SK-N-SH (cell line): Measurements from ENCODE around the gene AGT. TPM values are rescaled to one million over a fixed set of nuclear protein-coding genes. Genes with fewer than 3 reads are reported as not detected.

Experiments
- CTCF ChIA-PET: fragments of 300-600, 350-600 bp; formaldehyde crosslinking; extraction: SDS; loops from one replicate; lab custom pipeline; 2021; lab: Yijun Ruan, JAX
- POLR2A ChIA-PET: fragments of 350-600 bp; sonication (Branson Sonifier 250); formaldehyde crosslinking; extraction: SDS; loops from one replicate; lab custom pipeline; 2020; ENCODE audit warnings: antibody characterized with exemption, inconsistent platforms; lab: Yijun Ruan, JAX
- DNase-seq: peaks from one replicate; pipeline ENCODE4 v3.0.0; 2012
- H2AFZ ChIP-seq: fragments of 200-600 bp; sonication (generic); 2 replicates; pipeline ENCODE4 v1.8.1; 2016; ENCODE audit warnings: antibody characterized with exemption, mild to moderate bottlenecking, low read depth
- H3F3A ChIP-seq: fragments of 200-600 bp; sonication (generic); replicated peaks from 2 replicates; pipeline ENCODE3; 2016; ENCODE audit warnings: antibody characterized with exemption, mild to moderate bottlenecking; ENCODE audit not compliant: insufficient read depth
- H3K27ac ChIP-seq, 2 experiments: fragments of 200-500 bp in 1 of 2; fragments of 200-600 bp in 1 of 2; sonication (Bioruptor generic) in 1 of 2; sonication (generic), shearing (Covaris generic) in 1 of 2; 2 replicates each; pipeline versions ENCODE4 v1.5.1 to v1.6.1; 2014 to 2016; ENCODE audit warnings: low read depth in 2 of 2, inconsistent platforms in 1 of 2, low read length in 1 of 2, mild to moderate bottlenecking in 1 of 2, mixed read lengths in 1 of 2
- H3K27me3 ChIP-seq: fragments of 200-600 bp; sonication (generic), shearing (Covaris generic); 2 replicates; pipeline ENCODE4 v1.6.1; 2016; ENCODE audit warnings: mixed run types; ENCODE audit not compliant: insufficient read depth
- H3K36me3 ChIP-seq, 2 experiments: fragments of 200-500 bp in 1 of 2; fragments of 200-600 bp in 1 of 2; sonication (Bioruptor generic) in 1 of 2; sonication (generic) in 1 of 2; replicated peaks in 1 of 2; 2 replicates each; pipeline versions ENCODE3 to v1.5.1; 2014 to 2016; ENCODE audit warnings: low read length in 1 of 2, mild to moderate bottlenecking in 1 of 2; ENCODE audit not compliant: insufficient read depth in 2 of 2, control insufficient read depth in 1 of 2
- H3K4me1 ChIP-seq, 2 experiments: fragments of 200-500 bp in 1 of 2; fragments of 200-600 bp in 1 of 2; sonication (Bioruptor generic) in 1 of 2; sonication (generic), shearing (Covaris generic) in 1 of 2; 2 replicates each; pipeline versions ENCODE4 v1.5.1 to v1.6.1; 2014 to 2016; ENCODE audit warnings: low read depth in 1 of 2, low read length in 1 of 2, mixed run types in 1 of 2; ENCODE audit not compliant: insufficient read depth in 2 of 2, control insufficient read depth in 1 of 2
- H3K4me2 ChIP-seq: fragments of 200-600 bp; sonication (generic), shearing (Covaris generic); 2 replicates; pipeline ENCODE4 v1.6.1; 2017; ENCODE audit warnings: mixed run types
- H3K4me3 ChIP-seq, 2 experiments: fragments of 200-500 bp in 1 of 2; fragments of 200-600 bp in 1 of 2; sonication (Bioruptor generic) in 1 of 2; sonication (generic), shearing (Covaris generic) in 1 of 2; 2 replicates each; pipeline versions ENCODE4 v1.5.1 to v1.8.1; 2014 to 2016; ENCODE audit warnings: low read depth in 2 of 2, inconsistent platforms in 1 of 2, low read length in 1 of 2, mild to moderate bottlenecking in 1 of 2, mixed read lengths in 1 of 2, moderate library complexity in 1 of 2
- H3K79me2 ChIP-seq: fragments of 200-600 bp; sonication (generic); 2 replicates; pipeline ENCODE4 v1.8.1; 2017; ENCODE audit warnings: mild to moderate bottlenecking; ENCODE audit not compliant: insufficient read depth
- H3K9ac ChIP-seq: fragments of 200-600 bp; sonication (generic); 2 replicates; pipeline ENCODE4 v1.6.1; 2017; ENCODE audit warnings: mixed run types
- H3K9me2 ChIP-seq: fragments of 200-600 bp; sonication (generic); 2 replicates; pipeline ENCODE4 v1.6.1; 2017; ENCODE audit warnings: mixed run types
- H3K9me3 ChIP-seq: fragments of 200-600 bp; sonication (generic); 2 replicates; pipeline ENCODE4 v1.6.1; 2017; ENCODE audit warnings: mixed run types, mild to moderate bottlenecking, moderate library complexity
- H4K20me1 ChIP-seq: fragments of 200-600 bp; sonication (generic); 2 replicates; pipeline ENCODE4 v1.6.1; 2017; ENCODE audit warnings: mild to moderate bottlenecking, mixed run types; ENCODE audit not compliant: insufficient read depth
- EZH2phosphoT487 ChIP-seq: fragments of 200-600 bp; sonication (generic); IDR thresholded peaks from 2 replicates; pipeline ENCODE4 v1.6.1; 2017; ENCODE audit warnings: low read depth, mixed run types, mild to moderate bottlenecking, antibody characterized with exemption, moderate library complexity, borderline replicate concordance
- FOSL2 ChIP-seq: IDR thresholded peaks from 2 replicates; pipeline ENCODE4 v1.4.0; 2012; ENCODE audit warnings: low read depth, mild to moderate bottlenecking, moderate library complexity, borderline replicate concordance
- FOXJ3 ChIP-seq: sonication (generic); formaldehyde crosslinking; IDR thresholded peaks from 2 replicates; pipeline ENCODE4 v1.5.1; 2020; ENCODE audit warnings: mild to moderate bottlenecking, missing genetic modification reagents
- FOXM1 ChIP-seq: IDR thresholded peaks from 2 replicates; pipeline ENCODE4 v1.4.0; 2012; ENCODE audit warnings: low read depth, mild to moderate bottlenecking
- GABPA ChIP-seq: IDR thresholded peaks from 2 replicates; pipeline ENCODE4 v1.4.0; 2012; ENCODE audit warnings: low read depth, mild to moderate bottlenecking
- GATA2 ChIP-seq: sonication (generic); formaldehyde crosslinking; IDR thresholded peaks from 2 replicates; pipeline ENCODE4 v1.5.0; 2020; ENCODE audit warnings: mild to moderate bottlenecking, missing genetic modification reagents
- MAX ChIP-seq: IDR thresholded peaks from 2 replicates; pipeline ENCODE4 v1.4.0; 2012; ENCODE audit warnings: low read depth
- MEF2A ChIP-seq: IDR thresholded peaks from 2 replicates; pipeline ENCODE4 v1.4.0; 2012; ENCODE audit warnings: low read depth, borderline replicate concordance
- MXI1 ChIP-seq: IDR thresholded peaks from 2 replicates; pipeline ENCODE4 v1.6.1; 2012; ENCODE audit warnings: mild to moderate bottlenecking, low read depth, low read length, improper control_type of control experiment
- NRF1 ChIP-seq: IDR thresholded peaks from 2 replicates; pipeline ENCODE4 v1.6.1; 2012; ENCODE audit warnings: low read depth, mild to moderate bottlenecking, low read length
- RCOR1 ChIP-seq: fragments of 150-350 bp; IDR thresholded peaks from 2 replicates; pipeline ENCODE4 v1.6.1; 2017; ENCODE audit warnings: antibody characterized with exemption, low read length
- REST ChIP-seq: IDR thresholded peaks from 2 replicates; pipeline ENCODE4 v1.6.1; 2012; ENCODE audit warnings: mild to moderate bottlenecking, low read depth, low read length, moderate library complexity
- RFX5 ChIP-seq: IDR thresholded peaks from 2 replicates; pipeline ENCODE4 v1.6.1; 2012; ENCODE audit warnings: mild to moderate bottlenecking, improper control_type of control experiment, low read length
- RXRA ChIP-seq: IDR thresholded peaks from 2 replicates; pipeline ENCODE4 v1.4.0; 2012; ENCODE audit warnings: low read depth, mild to moderate bottlenecking, borderline replicate concordance
- SIN3A ChIP-seq: IDR thresholded peaks from 2 replicates; pipeline ENCODE4 v1.6.1; 2012; ENCODE audit warnings: low read depth, mild to moderate bottlenecking, low read length, moderate library complexity, borderline replicate concordance
- TCF12 ChIP-seq: IDR thresholded peaks from 2 replicates; pipeline ENCODE4 v1.4.0; 2012
- TEAD4 ChIP-seq: IDR thresholded peaks from 2 replicates; pipeline ENCODE4 v1.4.0; 2012; ENCODE audit warnings: mild to moderate bottlenecking, borderline replicate concordance; ENCODE audit not compliant: insufficient read depth
- USF1 ChIP-seq: IDR thresholded peaks from 2 replicates; pipeline ENCODE4 v1.4.0; 2012; ENCODE audit warnings: low read depth, borderline replicate concordance
- YY1 ChIP-seq: IDR thresholded peaks from 2 replicates; pipeline ENCODE4 v1.4.0; 2012; ENCODE audit warnings: low read depth, mild to moderate bottlenecking
- ZBTB33 ChIP-seq: IDR thresholded peaks from 2 replicates; pipeline ENCODE4 v1.4.0; 2012; ENCODE audit warnings: low read depth, borderline replicate concordance
- WGBS: methylation state at CpG from one replicate; pipeline ENCODE4 v1.1.6; 2017; ENCODE audit warnings: low lambda C conversion rate; 5-methylcytosine and 5-hydroxymethylcytosine counted together
- polyA plus RNA-seq, 3 experiments: library from polyadenylated mRNA; depleted of rRNA; stranded (reverse); fragments of >200 nt; gene quantifications; 2 replicates each; pipeline ENCODE4 v1.2.3, GENCODE V29; 2012

The AGT gene
- polyA plus RNA-seq, 1 of the 3 experiments (the other 2 are of a cell fraction), result 0.39 TPM

GRCh38 chr1:230715510-230715909, 1.6 kb upstream of the AGT start:
- Histone ChIP-seq H4K20me1 (no peaks in the 10 kb centered on the region), H3F3A (no peaks in the 10 kb centered on the region), H3K36me3 (no peaks in the 10 kb centered on the region), H3K4me3 (no peak overlapping the region), H3K4me1 (peaks cover 0 to 10% of the 10 kb centered on the region in 2 experiments; a peak in 1 of 4 replicates), H3K9me2 (no peaks in the 10 kb centered on the region), H2AFZ (no peak overlapping the region), H3K27ac (no peak overlapping the region), H3K79me2 (no peaks in the 10 kb centered on the region), H3K9me3 (no peaks in the 10 kb centered on the region), H3K27me3 (no peaks in the 10 kb centered on the region), H3K9ac (no peak overlapping the region), H3K4me2 (no peak overlapping the region)
- no peak for TF ChIP-seq RXRA
- no peak for TF ChIP-seq SIN3A
- no peak for TF ChIP-seq YY1
- TF ChIP-seq FOXM1, result no peak
- TF ChIP-seq FOXJ3, result no peak
- no peak for TF ChIP-seq EZH2phosphoT487
- TF ChIP-seq GATA2 (CRISPR knock-in tag), result no peak
- TF ChIP-seq RFX5, result no peak
- TF ChIP-seq TCF12, result no peak
- no peak for TF ChIP-seq REST
- no peak for TF ChIP-seq NRF1
- no peak for TF ChIP-seq MEF2A
- DNase-seq, result no peak
- CTCF ChIA-PET, result no interaction called here
- WGBS, result 53% methylated on average over 3 of the region's 3 CpGs
- POLR2A ChIA-PET, result no interaction called here

GRCh38 chr1:230713547-230713914, 391 bp downstream of the AGT start:
- POLR2A ChIA-PET, result no interaction called here
- no peak overlapping the region for H3K4me2 ChIP-seq
- H4K20me1 ChIP-seq, result no peaks in the 10 kb centered on the region
- H3K4me3 ChIP-seq, result no peak overlapping the region
- H3K4me1 ChIP-seq, result peaks cover 0 to 10% of the 10 kb centered on the region in 2 experiments; a peak in 1 of 4 replicates
- WGBS, result 61% methylated on average over 6 of the region's 8 CpGs
- H3K9ac ChIP-seq, result no peak overlapping the region
- H3K9me2 ChIP-seq, result no peaks in the 10 kb centered on the region
- CTCF ChIA-PET, result no interaction called here
- H3K27me3 ChIP-seq, result no peaks in the 10 kb centered on the region
- no peaks in the 10 kb centered on the region for H3F3A ChIP-seq
- no peaks in the 10 kb centered on the region for H3K9me3 ChIP-seq
- no peak for TF ChIP-seq RXRA
- no peak for TF ChIP-seq GABPA
- TF ChIP-seq TEAD4, result no peak
- TF ChIP-seq USF1, result no peak
- TF ChIP-seq MAX, result no peak
- no peak for TF ChIP-seq MEF2A
- TF ChIP-seq FOSL2, result no peak
- no peak for TF ChIP-seq RCOR1
- no peak for TF ChIP-seq MXI1
- no peak for TF ChIP-seq EZH2phosphoT487
- no peak for TF ChIP-seq ZBTB33
- H3K79me2 ChIP-seq, result no peaks in the 10 kb centered on the region
- H2AFZ ChIP-seq, result no peak overlapping the region
- DNase-seq, result no peak
- no peak overlapping the region for H3K27ac ChIP-seq
- H3K36me3 ChIP-seq, result no peaks in the 10 kb centered on the region
